KG1 (cell line): Measurements from ENCODE around the gene TLCD1.

Experiments
- DNase-seq: peaks from one replicate; lab custom pipeline; 2025; lab: John Stamatoyannopoulos, UW

The TLCD1 gene

DNA sequence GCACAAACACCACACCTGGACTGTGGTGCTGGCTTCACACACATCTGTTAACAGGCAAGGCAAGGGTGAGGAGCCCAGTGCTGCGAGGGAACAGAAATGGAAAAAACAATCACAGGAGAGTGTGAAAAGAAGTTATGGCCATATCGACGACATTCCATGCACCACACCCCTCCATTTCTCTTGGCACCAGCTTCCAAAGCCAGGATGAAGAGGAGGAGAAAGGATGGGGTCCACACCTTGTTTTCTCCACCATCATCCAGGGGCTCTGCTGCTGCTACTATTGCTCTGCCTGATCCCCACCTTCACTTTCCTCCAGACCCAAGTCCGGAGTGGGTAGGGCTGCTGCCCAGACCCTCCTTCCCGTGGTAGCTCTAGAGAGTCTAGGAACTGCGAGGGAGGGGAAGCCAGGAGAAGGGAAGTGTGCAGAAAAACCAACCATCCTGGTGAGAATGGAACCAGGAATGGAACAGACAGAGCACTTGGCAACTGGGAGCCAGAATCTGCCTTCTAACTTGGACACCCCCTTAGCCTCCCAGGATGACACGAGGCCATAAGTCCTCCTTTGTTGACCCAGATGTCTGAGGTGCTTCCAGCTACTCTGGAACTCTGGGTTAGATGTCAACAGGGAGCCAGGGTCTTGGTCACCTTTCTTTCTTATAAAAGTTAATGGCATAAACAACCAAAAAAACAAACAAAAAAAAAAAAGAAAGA lies 13.2 kb downstream of the TLCD1 start:
- DNase-seq: no peak

DNA sequence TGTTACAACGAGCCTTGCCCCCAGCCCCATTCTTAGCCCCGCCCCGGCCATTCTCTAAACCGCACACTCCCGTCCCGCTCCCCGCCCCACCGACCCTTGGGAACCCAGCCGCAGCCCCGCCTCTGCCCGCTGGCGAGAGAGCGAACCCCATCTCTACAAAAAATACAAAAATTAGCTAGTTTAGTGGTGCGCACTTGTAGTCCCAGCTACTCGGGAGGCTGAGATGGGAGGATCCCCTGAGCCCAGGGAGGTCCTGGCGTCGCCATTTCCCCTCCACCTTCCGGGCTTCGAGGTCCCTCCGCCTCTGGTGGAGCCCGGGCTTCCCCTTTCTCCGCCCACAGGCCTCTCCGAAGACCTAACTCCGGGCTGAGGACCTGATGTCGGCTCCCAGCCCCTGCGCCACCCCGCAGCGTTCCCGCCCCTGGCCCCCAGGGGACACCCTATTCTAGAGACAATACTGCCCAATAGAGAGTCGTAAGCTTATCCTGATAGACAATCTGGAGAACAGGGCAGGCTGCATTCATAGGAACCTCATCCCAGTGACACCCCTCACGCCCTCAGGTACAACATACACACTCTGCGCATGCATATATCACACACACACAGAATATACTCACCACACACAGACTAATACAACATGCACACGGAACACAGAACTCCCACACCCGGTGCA lies 13.9 kb downstream of the TLCD1 start:
- DNase-seq: peak; percentile 38

- DNase-seq: no peak
Measured at GRCh38 chr17:28711723-28712031, 14.4 kb downstream of the TLCD1 start, which contains the start of gene PROCA1. PROCA1 (minus strand) TSS chr17:28711888; CDS start chr17:28711660, 228 bp downstream.

DNA sequence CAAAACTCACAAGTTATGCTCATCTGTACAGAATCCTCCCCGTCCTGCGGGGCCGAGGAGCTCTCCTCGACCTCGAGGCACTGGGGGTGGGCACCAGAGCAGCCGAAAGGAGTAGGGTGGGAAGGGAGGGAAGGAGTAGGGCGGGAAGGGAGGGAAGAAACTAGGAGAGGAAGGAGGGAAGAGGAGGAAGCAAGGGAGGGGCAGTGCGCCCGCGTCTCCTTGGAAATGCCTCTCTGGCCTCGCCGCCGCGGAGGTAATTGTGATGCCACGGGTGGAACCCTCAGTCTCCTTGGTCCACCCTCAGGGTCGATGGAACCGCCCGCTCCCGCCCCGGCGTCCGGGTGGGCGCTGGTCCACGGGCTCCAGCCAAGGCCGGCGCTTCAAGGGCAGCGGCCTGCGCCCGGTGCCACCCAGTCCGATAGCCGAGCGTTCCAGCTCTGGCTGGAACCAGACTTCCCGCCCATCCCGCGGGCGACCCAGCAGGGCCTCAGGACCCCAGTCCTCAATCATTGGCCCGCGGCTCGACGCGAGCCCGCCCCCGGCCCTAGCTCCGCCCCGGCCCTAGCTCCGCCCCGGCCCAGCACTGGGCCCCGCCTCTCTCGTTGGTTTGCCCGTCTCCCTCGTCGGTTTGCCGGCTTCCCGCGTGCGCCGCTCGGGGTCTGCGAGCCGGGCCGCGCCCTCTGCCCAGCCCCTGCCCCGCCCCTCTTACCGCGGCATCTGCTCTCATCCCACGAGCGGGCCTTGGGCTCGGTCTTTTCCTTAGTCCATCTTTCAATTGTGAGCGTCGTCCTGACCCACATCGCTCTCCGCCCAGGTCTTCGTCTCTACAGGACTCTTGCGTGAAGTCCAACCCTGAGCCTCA lies 14.9 kb downstream of the TLCD1 start:
- peak; percentile 27 for DNase-seq

DNA sequence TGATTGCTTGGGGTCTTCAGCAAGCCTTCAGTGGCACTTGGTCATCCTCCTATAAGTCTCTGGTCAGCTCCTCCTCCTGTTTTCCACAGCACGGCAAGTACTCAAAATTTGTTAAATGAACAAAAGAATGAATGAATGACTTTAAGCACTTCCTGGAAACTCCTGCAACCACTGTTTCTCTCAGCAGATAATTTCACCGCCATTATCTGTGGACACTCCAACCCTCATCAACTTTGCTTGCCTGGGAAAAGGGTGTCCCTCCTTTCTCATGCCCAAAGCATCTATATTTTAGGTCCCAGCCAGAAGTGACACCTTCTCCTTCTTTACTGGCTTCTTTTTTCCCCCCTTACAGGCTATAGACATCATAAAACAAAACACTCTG lies 18.7 kb downstream of the TLCD1 start:
- no peak for DNase-seq

GRCh38 chr17:28706471-28707338 lies 19.3 kb downstream of the TLCD1 start:
- DNase-seq: no peak

DNA sequence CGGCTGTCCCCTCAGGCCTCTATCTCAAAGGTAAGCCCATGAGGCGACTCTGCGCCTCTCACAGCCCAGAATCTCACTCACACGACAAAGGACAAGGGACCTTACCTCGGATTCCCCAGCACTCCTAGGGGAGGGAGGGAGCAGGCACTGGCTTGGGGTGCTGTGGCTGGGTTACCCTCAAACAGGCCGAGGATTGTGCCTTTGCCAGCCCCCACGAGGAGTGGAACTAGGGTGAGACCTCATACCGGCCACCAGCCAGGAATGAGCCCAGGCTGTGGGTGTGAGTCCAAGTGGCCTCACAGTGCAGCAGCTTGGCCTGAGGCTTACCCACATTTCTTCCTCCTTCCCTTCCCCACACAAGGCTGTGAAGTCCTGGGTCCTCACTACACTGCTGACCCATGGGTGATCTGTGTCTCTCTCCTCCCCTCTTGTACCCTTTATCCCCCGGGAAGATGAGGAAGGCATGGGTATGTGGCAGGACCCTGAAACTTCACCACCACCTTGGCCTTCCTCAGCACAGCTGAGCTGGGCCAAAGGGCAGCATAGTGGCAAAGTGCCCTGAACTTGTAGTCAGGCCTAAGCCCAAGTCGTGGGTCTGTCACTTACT lies 20.2 kb downstream of the TLCD1 start:
- DNase-seq: no peak

DNA sequence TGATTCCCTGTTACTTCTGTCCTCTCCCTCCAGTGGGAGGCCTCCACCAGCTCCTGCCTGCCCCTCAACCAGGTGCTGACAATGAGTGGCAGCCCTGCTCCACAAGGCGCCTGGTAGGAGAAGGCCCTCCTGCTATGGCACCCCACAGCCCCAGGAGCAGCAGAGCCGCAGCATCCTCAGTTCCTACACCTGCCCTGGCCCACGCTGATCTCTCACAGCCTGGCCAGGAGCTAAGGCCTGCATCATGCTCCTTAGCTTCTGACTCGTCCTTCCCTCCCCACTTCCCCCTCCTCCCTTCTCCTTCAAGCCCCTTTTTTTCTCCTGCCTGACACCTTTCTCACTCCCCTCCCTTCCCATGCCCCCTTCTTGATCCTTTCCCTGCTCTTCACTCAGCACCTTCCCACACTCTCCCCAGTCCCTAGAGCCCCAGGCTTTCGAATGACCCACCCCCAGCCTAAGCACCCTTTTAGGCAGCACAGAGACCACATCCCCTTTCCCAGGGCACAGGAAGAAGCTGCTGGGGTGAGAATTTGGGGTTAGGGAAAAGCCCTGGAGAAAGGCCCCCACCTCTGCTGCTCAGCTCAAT lies 20.9 kb downstream of the TLCD1 start:
- no peak for DNase-seq

DNA sequence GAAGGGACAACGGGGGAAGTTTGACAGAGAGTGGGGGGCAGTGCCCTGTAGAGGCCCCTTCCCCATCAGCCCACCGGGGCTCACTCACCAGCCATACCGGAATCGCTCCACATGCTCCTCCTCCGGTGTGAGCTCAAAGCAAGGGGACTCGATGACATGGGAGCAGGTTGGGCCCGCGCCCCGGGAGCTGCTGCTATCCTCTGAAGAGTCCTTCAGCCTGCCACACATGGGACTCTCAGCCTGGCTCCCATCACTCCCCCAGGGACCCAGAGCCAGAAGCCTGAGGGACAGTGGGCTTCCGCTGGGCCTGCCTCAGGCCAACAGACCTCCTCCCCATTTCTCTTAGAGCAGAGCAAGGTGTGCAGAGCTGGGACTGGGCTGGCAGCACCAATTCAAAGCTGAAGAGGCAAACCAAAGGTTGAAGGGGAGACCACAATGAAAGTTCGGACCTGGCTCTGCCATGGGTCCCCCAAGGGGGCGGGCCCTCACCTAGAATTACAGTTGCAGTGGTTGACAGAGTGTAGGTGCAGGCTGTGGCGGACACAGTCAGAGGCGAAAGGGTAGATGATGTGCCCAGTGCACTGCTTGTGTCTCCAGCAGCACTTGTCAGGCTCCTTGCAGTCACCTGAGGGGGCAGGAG lies 21.7 kb downstream of the TLCD1 start:
- no peak for DNase-seq

DNA sequence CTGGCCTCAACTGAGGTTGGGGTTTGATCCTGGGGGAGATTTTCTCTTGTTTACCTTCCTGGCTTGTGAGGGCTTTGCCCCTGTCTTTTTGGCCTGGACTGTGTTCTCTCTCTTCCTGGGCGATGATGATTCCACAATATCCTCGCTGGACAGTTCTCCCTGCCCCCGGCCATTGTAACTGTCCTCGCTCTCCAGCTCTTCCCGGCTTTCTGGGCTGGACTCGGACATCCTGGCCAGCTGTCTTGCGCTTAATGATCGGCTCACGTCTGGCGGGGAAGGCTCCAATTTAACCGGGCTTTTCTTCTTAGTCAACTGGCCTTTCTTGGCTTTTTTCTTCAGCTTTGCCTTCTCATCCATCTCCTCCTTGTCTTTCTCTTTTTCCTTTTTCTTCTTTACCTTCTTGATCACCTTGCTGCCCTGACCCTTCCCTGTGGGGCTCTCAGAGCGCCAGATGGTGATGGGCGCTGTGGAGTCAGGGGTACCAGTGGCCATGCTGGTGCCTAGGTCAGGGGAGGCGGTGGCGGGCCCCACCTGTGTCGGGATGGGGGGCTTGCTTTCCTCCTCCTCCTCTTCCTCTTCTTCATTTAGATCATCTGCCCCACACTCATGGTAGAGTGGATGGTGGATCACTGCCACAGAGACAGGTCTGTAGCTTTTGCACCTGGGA lies 22.3 kb downstream of the TLCD1 start:
- DNase-seq: no peak

DNA sequence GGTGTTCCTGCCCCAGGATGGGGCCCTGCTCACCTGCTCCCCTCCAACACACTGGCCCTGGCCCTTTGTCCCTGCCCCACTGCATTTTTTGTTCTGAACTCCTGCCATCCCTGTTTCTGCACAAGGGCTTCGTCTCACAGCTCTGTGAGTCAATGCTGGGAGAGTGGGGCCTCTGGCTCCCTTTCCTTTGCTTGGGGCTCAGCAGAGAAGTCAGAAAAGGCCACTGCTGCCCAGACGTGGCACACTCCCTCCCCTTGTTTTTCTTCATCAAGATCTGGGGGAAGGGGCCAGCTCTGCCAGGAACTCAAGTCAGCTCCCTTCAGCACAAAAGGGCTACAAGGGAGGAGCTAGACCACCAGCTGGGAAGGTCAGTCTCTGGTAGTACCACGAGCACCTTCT lies 23.3 kb downstream of the TLCD1 start:
- DNase-seq: no peak

GRCh38 chr17:28702026-28702751 lies 23.8 kb downstream of the TLCD1 start:
- DNase-seq: no peak

DNA sequence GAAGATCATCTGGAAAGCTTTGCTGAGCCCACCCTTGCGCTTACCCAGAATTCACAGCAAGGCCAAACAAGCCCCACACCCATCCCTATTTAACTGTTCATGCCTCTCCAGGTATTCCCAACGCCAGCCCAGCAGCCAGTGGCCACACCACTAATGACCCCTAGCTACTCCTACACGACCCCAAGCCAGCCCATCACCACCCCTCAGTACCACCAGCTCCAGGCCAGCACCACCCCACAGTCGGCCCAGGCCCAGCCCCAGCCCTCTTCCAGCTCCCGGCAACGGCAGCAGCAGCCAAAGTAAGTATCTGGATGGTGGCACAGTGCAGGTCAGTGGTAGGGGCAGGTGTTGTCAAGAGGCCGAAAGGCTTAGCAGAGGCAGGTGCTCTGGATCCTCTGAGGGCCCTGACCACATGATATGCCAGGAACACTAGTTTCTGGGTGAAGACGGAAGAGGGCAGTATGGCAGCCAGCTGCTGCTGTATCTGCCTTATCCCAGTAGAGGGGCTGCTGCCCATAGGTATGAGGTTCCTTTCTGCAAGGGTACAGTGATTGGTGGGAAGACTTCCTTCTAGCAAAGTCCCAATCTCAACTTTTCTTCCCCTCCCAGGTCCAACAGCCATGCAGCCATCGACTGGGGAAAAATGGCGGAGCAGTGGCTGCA lies 25.1 kb downstream of the TLCD1 start:
- DNase-seq: no peak

GRCh38 chr17:28700278-28700677 lies 25.8 kb downstream of the TLCD1 start:
- DNase-seq: no peak

- no peak for DNase-seq
Measured at GRCh38 chr17:28698253-28698941, 27.6 kb downstream of the TLCD1 start.

DNA sequence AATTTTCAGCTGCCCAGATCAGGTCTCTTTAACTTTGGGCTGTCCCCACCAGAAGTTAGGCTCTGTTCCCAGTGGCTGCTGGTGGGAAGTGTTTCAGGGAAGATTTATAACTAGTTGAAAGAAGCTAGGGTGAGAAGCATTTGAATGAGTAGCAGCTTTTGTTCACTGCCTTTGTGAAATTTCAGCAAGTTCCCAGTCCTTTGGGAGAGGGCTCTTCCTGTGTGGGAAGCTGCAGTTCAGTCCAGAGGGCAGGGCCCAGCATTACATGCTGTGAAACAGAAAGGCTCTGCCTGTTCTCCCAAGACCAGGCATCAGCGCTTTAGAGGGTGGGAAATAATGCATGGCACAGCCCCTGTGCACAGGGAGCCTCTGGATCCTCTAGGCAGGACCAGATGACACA lies 32.2 kb downstream of the TLCD1 start:
- no peak for DNase-seq

DNA sequence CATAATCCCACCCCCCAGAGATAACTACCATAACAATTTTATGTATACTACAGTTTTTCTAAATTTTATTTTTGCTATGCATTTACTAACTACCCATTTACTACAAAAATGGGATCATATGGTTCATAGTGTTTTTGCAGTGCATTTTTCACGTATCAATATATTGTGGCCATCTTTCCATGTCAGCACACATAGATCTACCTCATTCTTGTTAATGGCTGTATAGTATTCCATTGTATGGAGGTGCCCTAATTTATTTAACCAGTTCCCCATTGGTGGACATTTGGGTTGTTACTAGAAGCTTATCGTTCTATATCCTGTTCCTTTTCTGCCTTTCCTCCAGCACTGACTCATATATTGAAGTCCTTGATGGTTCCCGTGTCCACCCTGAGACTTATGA lies 37.0 kb downstream of the TLCD1 start:
- DNase-seq: no peak

DNA sequence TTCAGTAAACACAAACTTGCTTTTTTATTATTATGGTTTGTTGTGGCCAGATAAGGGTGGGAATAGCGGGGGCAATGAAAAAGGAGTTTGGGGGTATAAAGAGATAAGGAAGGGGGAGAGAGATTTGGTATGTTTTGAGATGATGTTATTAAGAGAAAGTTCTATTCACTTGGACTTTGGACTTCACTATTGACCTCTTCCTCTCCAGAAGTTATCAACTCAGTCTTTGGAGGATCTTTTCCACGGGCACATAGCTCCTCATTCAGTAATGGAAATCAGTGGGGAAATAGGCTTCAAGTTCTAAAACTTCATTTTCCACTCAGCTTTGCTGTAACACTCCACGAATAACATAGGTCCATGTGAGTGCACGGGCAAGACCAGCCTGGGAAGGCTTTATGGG lies 37.6 kb downstream of the TLCD1 start:
- DNase-seq: no peak
